ENCODE data around the gene FAM186B. TPM values are rescaled to one million over a fixed set of nuclear protein-coding genes. Genes with fewer than 3 reads are reported as not detected.
A peak's percentile ranks its signal among the peaks of the same experiment; 100 is the strongest.

Gene FAM186B
- total RNA-seq, 1 donor from 2014 or later: 0.57 TPM

DNA sequence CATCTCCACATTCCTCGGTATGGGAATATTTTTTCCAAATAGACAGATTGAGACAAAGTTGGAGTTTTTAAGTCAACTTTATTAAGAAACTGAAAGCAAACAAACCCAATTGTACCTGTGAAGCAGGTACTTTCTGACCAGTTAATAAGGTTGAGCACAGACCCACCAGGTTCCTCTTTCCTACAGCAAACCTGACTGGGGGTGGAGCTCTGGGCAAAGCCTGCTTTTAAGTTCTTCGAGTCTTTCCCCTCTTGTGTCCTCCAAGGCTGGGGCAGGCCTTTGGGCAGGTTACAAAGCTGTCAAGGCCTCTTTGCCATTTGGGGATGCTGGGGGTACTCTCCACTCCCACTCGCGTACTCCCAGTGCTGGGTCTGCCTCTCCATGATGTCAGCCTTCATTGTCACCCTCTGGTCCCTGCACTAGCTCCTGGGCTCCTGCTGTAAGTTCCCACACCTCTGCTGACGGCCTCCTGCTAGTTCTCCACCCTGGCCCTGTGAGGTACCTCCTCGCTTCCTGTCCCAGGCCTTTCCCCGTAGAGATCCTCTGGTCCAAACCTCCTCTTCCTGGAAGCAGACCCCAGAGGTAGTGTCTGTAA, 63.4 kb downstream of the FAM186B start:
- H3K79me2 ChIP-seq (ENCODE audit: insufficient read depth, low read length): no peaks in the 10 kb centered on the region
- H3K36me3 Mint-ChIP-seq (ENCODE audit: low read depth, unreplicated experiment): peaks cover 2% of the 10 kb centered on the region
- no peak overlapping the region for H3K4me2 ChIP-seq (ENCODE audit: low read length)
- H3K27me3 Mint-ChIP-seq (ENCODE audit: low read depth, unreplicated experiment): peaks cover 81% of the 10 kb centered on the region
- peaks cover 52% of the 10 kb centered on the region for H3K27me3 ChIP-seq (ENCODE audit: insufficient read depth, low read length)
- FAIRE-seq (no peak), DNase-seq (ENCODE audit: low read depth) (no peak)
- peaks cover 13% of the 10 kb centered on the region for H3K4me1 ChIP-seq (ENCODE audit: insufficient read depth, low read length)
- no peak overlapping the region for H3K27ac Mint-ChIP-seq (ENCODE audit: unreplicated experiment)
- H3K9me3 Mint-ChIP-seq (ENCODE audit: unreplicated experiment): peaks cover 3% of the 10 kb centered on the region
- no peaks in the 10 kb centered on the region for H3K9me3 ChIP-seq (ENCODE audit: insufficient read depth, low read depth, low read length)
- no peak overlapping the region for H2AFZ ChIP-seq (ENCODE audit: low read depth, low read length)
- H4K20me1 ChIP-seq (ENCODE audit: insufficient read depth, low read length): peaks cover 9% of the 10 kb centered on the region
- H3K36me3 ChIP-seq (ENCODE audit: insufficient read depth, low read length): no peaks in the 10 kb centered on the region
- no peak overlapping the region for H3K27ac ChIP-seq (ENCODE audit: low read depth, low read length)
- H3K4me1 Mint-ChIP-seq (ENCODE audit: low read depth, unreplicated experiment): peaks cover 2% of the 10 kb centered on the region
- no peak overlapping the region for H3K4me3 Mint-ChIP-seq (ENCODE audit: unreplicated experiment)
- no peak for TF ChIP-seq EZH2 (IDR thresholded peaks at IDR 0.05; ENCODE audit: insufficient read depth, low read length)
- TF ChIP-seq, protein P1, sequence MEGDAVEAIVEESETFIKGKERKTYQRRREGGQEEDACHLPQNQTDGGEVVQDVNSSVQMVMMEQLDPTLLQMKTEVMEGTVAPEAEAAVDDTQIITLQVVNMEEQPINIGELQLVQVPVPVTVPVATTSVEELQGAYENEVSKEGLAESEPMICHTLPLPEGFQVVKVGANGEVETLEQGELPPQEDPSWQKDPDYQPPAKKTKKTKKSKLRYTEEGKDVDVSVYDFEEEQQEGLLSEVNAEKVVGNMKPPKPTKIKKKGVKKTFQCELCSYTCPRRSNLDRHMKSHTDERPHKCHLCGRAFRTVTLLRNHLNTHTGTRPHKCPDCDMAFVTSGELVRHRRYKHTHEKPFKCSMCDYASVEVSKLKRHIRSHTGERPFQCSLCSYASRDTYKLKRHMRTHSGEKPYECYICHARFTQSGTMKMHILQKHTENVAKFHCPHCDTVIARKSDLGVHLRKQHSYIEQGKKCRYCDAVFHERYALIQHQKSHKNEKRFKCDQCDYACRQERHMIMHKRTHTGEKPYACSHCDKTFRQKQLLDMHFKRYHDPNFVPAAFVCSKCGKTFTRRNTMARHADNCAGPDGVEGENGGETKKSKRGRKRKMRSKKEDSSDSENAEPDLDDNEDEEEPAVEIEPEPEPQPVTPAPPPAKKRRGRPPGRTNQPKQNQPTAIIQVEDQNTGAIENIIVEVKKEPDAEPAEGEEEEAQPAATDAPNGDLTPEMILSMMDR (IDR thresholded peaks at IDR 0.05; ENCODE audit: insufficient read depth, low read depth, low read length): no peak
- H3K4me3 ChIP-seq (ENCODE audit: insufficient read depth, low read depth, low read length): no peak overlapping the region
- no peak overlapping the region for H3K9ac ChIP-seq (ENCODE audit: low read length)

DNA sequence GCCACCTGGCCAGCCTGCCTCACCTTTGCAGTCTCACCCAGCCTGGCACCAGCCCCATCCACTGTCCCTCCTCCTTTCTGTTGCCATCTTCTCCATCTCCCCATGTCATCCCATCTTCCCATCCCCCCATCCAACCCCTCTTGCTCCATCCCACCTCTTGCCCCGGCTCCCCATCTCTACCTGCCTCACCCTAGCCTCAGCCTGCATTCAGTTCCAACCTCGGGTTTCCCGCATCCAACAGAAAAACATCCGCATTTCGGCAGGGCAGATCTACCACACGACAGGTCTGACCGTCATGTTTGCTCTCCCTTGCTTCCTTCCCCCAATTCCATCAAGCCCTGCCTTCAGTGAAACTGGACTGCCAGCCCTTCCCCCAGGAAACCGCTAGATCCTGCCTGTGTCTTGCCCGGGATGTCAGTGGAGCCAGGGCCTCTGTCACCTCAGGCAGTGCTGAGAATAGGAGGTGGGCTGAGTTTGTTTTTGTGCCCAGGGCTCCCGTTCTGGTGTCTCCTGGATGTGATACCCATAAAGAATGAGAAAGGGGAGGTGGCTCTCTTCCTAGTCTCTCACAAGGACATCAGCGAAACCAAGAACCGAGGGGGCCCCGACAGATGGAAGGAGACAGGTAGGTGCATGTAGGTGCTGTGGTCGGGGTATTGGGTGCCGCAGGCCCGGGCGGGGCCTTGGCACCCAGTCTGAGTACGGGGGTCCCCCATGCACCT, 64.1 kb downstream of the FAM186B start:
- Histone ChIP-seq H3K9ac (ENCODE audit: low read length) (no peak overlapping the region), H2AFZ (ENCODE audit: low read depth, low read length) (no peak overlapping the region), H3K79me2 (ENCODE audit: insufficient read depth, low read length) (no peaks in the 10 kb centered on the region), H3K9me3 (ENCODE audit: insufficient read depth, low read depth, low read length) (no peaks in the 10 kb centered on the region), H3K27me3 (ENCODE audit: insufficient read depth, low read length) (peaks cover 54% of the 10 kb centered on the region), H3K4me3 (ENCODE audit: insufficient read depth, low read depth, low read length) (no peak overlapping the region), H3K4me2 (ENCODE audit: low read length) (no peak overlapping the region), H3K4me1 (ENCODE audit: insufficient read depth, low read length) (peaks cover 13% of the 10 kb centered on the region), H3K36me3 (ENCODE audit: insufficient read depth, low read length) (no peaks in the 10 kb centered on the region), H3K27ac (ENCODE audit: low read depth, low read length) (no peak overlapping the region), H4K20me1 (ENCODE audit: insufficient read depth, low read length) (peaks cover 13% of the 10 kb centered on the region)
- Mint-ChIP-seq H3K4me3 (ENCODE audit: unreplicated experiment) (no peak overlapping the region), H3K27me3 (ENCODE audit: low read depth, unreplicated experiment) (peaks cover 79% of the 10 kb centered on the region), H3K9me3 (ENCODE audit: unreplicated experiment) (peaks cover 3% of the 10 kb centered on the region), H3K27ac (ENCODE audit: unreplicated experiment) (peak overlapping the region; percentile 2), H3K4me1 (ENCODE audit: low read depth, unreplicated experiment) (peaks cover 4% of the 10 kb centered on the region), H3K36me3 (ENCODE audit: low read depth, unreplicated experiment) (peaks cover 2% of the 10 kb centered on the region)
- TF ChIP-seq, protein P1 (IDR thresholded peaks at IDR 0.05; ENCODE audit: insufficient read depth, low read depth, low read length): no peak
- no peak for TF ChIP-seq EZH2 (IDR thresholded peaks at IDR 0.05; ENCODE audit: insufficient read depth, low read length)
- FAIRE-seq (no peak), DNase-seq (ENCODE audit: low read depth) (no peak)
